ENCODE data around the gene CAPN5.

The CAPN5 gene

GRCh38 chr11:77154381-77155081, 87.8 kb downstream of the CAPN5 start:
- DNase-seq = no peak

GRCh38 chr11:77155082-77155475, 88.3 kb downstream of the CAPN5 start:
- DNase-seq = no peak

- DNase-seq = no peak
Measured at GRCh38 chr11:77155556-77156130, 88.9 kb downstream of the CAPN5 start.

- DNase-seq = no peak
Measured at GRCh38 chr11:77156396-77157195, 89.8 kb downstream of the CAPN5 start.

- DNase-seq = no peak
Measured at GRCh38 chr11:77158041-77158695, 91.4 kb downstream of the CAPN5 start.

GRCh38 chr11:77159219-77159936, 92.6 kb downstream of the CAPN5 start:
- no peak for DNase-seq

- DNase-seq = no peak
Measured at GRCh38 chr11:77159937-77160495, 93.2 kb downstream of the CAPN5 start.

- DNase-seq = no peak
Measured at GRCh38 chr11:77163271-77163670, 96.5 kb downstream of the CAPN5 start.

GRCh38 chr11:77165066-77165465, 98.3 kb downstream of the CAPN5 start:
- DNase-seq = no peak

- no peak for DNase-seq
Measured at GRCh38 chr11:77166021-77166420, 99.2 kb downstream of the CAPN5 start.

GRCh38 chr11:77167111-77167626, 100.4 kb downstream of the CAPN5 start:
- DNase-seq = no peak

- no peak for DNase-seq
Measured at GRCh38 chr11:77167791-77168190, 101.0 kb downstream of the CAPN5 start.

- no peak for DNase-seq
Measured at GRCh38 chr11:77170107-77170506, 103.3 kb downstream of the CAPN5 start.

- no peak for DNase-seq
Measured at GRCh38 chr11:77171254-77171653, 104.5 kb downstream of the CAPN5 start.

GRCh38 chr11:77171885-77172665, 105.3 kb downstream of the CAPN5 start:
- DNase-seq = no peak

GRCh38 chr11:77172666-77172982, 105.9 kb downstream of the CAPN5 start:
- DNase-seq = no peak

GRCh38 chr11:77173494-77173893, 106.7 kb downstream of the CAPN5 start:
- DNase-seq = no peak

- no peak for DNase-seq
Measured at GRCh38 chr11:77174559-77174958, 107.8 kb downstream of the CAPN5 start.

GRCh38 chr11:77175021-77175842, 108.5 kb downstream of the CAPN5 start:
- no peak for DNase-seq
